OCI-LY3 (cell line): ENCODE results near the gene PRKAG3.

Experiments used
- H2AFZ ChIP-seq: fragments of 200-600, 300-600 bp; shearing (Covaris generic); 2 replicates; pipeline ENCODE4 v1.6.0; 2014; ENCODE audit warnings: antibody characterized with exemption, low read depth, low read length
- H3K27ac ChIP-seq: fragments of 200-600, 300-600 bp; sonication (generic); 2 replicates; pipeline ENCODE4 v1.5.1; 2014; ENCODE audit warnings: mild to moderate bottlenecking, low read length, moderate library complexity, mixed read lengths
- H3K27me3 ChIP-seq: fragments of 200-600, 300-600 bp; sonication (generic); 2 replicates; pipeline ENCODE4 v1.6.1; 2014; ENCODE audit warnings: low read depth, low read length, mixed read lengths
- H3K36me3 ChIP-seq: fragments of 200-600, 300-600 bp; sonication (generic); replicated peaks from 2 replicates; pipeline ENCODE3; 2014; ENCODE audit warnings: low read depth, low read length, mixed read lengths
- H3K4me1 ChIP-seq: fragments of 300-600, 200-600 bp; sonication (generic); 2 replicates; pipeline ENCODE4 v1.6.1; 2014; ENCODE audit warnings: low read length, mixed read lengths
- H3K4me2 ChIP-seq: fragments of 200-600, 300-600 bp; sonication (generic); 2 replicates; pipeline ENCODE4 v1.6.1; 2014; ENCODE audit warnings: low read length, mixed read lengths
- H3K4me3 ChIP-seq: fragments of 300-600, 200-600 bp; sonication (generic); 2 replicates; pipeline ENCODE4 v1.5.1; 2014; ENCODE audit warnings: antibody characterized with exemption, mild to moderate bottlenecking, low read length, moderate library complexity
- H3K79me2 ChIP-seq: fragments of 300-600, 200-600 bp; shearing (Covaris generic); 2 replicates; pipeline ENCODE4 v1.6.1; 2014; ENCODE audit warnings: mild to moderate bottlenecking, low read length, mixed read lengths
- H3K9ac ChIP-seq: fragments of 300-600, 200-600 bp; shearing (Covaris generic); 2 replicates; pipeline ENCODE4 v1.6.0; 2014; ENCODE audit warnings: mild to moderate bottlenecking, low read length, moderate library complexity
- H3K9me3 ChIP-seq: fragments of 200-600, 300-600 bp; shearing (Covaris generic); 2 replicates; pipeline ENCODE4 v1.6.1; 2014; ENCODE audit warnings: low read length, mixed read lengths; ENCODE audit not compliant: insufficient read depth
- H4K20me1 ChIP-seq: fragments of 200-600, 300-600 bp; sonication (generic); 2 replicates; pipeline ENCODE4 v1.6.1; 2016; ENCODE audit warnings: low read length, mixed read lengths; ENCODE audit not compliant: insufficient read depth
- EZH2phosphoT487 ChIP-seq: fragments of 200-600 bp; shearing (Covaris generic); IDR thresholded peaks from 2 replicates; pipeline ENCODE4 v1.6.1; 2018; ENCODE audit warnings: antibody characterized with exemption, mixed run types, low read depth
- TF ChIP-seq, protein P1 (sequence below): fragments of 200-600, 300-600 bp; sonication (generic); IDR thresholded peaks from 2 replicates; pipeline ENCODE4 v1.5.1; 2014; ENCODE audit warnings: antibody characterized with exemption, low read length, low read depth

PRKAG3 gene

DNA sequence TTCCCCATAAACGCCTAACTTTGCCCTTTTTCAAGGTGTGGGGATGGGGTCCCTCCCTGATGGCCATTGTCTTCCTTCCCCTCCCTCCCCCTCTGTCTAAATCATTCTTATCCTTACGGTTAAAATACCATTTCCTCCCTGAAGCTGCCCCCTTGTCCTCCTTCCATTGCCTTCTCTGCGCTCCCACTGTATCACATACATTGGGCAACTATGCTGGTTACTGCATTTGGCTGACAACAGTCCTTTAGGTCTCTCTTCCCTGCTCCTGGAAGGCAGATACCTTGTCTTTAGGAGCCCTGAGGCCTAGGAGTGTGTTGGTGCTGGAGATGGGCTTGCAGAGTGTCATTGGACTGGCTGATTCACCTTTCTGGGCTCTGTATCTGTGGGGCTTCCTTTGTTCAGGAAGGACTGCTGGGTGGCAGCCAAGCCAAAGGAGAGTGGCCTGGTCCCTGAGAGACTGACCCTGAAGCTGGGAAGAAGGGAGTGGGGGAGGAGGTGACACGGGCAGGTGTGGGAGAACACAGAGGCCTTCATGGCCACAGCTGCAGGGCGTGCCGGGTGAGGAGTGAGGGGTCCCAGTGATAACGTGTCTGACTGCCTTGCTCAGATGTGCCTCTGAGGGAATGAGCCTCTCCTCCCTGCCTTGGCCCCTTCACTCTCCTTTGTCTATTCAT, 30.2 kb upstream of the PRKAG3 start:
- Histone ChIP-seq H3K79me2 (no peaks in the 10 kb centered on the region), H3K4me1 (no peaks in the 10 kb centered on the region), H3K9ac (no peak overlapping the region), H3K9me3 (no peaks in the 10 kb centered on the region), H3K27me3 (no peaks in the 10 kb centered on the region), H3K4me2 (no peak overlapping the region), H2AFZ (no peak overlapping the region), H3K4me3 (no peak overlapping the region), H3K36me3 (no peaks in the 10 kb centered on the region), H4K20me1 (no peaks in the 10 kb centered on the region), H3K27ac (no peak overlapping the region)
- TF ChIP-seq, protein P1, sequence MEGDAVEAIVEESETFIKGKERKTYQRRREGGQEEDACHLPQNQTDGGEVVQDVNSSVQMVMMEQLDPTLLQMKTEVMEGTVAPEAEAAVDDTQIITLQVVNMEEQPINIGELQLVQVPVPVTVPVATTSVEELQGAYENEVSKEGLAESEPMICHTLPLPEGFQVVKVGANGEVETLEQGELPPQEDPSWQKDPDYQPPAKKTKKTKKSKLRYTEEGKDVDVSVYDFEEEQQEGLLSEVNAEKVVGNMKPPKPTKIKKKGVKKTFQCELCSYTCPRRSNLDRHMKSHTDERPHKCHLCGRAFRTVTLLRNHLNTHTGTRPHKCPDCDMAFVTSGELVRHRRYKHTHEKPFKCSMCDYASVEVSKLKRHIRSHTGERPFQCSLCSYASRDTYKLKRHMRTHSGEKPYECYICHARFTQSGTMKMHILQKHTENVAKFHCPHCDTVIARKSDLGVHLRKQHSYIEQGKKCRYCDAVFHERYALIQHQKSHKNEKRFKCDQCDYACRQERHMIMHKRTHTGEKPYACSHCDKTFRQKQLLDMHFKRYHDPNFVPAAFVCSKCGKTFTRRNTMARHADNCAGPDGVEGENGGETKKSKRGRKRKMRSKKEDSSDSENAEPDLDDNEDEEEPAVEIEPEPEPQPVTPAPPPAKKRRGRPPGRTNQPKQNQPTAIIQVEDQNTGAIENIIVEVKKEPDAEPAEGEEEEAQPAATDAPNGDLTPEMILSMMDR, result no peak
- no peak for TF ChIP-seq EZH2phosphoT487

DNA sequence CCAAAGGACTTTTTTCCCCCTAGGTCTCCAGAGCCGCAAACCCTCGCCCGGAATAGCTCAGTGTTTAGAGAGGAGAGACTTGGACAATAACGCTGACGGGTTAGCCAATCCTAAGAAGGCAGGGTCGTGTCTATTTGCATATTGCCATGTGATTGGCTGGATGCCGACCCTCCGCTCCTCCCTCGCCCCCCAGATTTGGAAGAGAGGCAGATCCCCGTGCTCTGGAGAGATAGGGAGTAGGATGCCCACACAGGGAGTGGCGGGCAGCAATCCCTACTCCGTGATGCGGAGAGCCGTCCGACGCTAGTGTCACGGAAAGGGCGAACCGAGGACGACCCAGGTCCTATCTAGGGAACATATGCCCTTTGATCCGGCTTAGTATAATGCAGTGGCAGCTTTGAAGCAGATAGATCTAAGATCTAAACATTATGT, 29.4 kb upstream of the PRKAG3 start:
- Histone ChIP-seq H3K9me3 (no peaks in the 10 kb centered on the region), H3K9ac (no peak overlapping the region), H4K20me1 (no peaks in the 10 kb centered on the region), H2AFZ (no peak overlapping the region), H3K36me3 (no peaks in the 10 kb centered on the region), H3K79me2 (no peaks in the 10 kb centered on the region), H3K4me3 (no peak overlapping the region), H3K27ac (no peak overlapping the region), H3K27me3 (no peaks in the 10 kb centered on the region), H3K4me2 (no peak overlapping the region), H3K4me1 (no peaks in the 10 kb centered on the region)
- TF ChIP-seq, protein P1, result no peak
- TF ChIP-seq EZH2phosphoT487, result no peak

DNA sequence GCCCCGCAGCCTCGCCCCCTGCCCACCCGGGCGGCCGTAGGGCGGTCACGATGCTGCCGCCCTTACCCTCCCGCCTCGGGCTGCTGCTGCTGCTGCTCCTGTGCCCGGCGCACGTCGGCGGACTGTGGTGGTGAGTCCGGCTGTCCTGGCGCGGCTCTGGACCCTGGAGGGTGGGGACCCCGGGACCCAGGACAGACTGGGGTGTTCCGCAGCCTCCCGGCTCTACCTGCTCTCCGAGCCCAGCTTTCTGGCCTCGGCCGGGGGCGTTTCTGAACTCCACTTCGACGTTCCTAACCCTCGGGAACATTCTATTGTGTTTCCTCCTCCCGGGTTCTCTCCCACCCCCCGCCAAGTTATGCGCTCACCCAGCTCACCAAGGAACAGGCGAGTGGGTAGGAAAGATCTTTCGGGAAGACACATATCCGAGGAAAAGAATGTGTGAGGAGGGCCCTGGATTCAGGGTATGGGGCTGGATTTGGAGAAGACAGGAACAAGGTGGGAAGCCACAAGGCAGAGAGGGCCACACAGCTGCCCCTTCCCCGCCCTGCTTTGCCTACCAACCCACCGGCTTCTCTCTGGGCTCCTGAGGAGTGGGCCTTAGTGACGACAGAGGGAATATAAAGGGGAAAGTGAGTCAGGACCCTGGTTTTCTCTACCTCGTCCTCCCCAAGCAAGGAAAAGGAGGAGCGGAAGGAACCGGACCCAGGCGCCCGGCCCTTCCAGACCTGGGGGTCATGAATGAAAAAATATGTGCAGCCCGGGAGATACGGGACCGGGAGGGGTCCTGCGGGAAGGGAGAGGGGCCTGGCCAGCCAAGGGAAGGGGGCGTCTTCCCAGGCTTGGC, 28.6 kb upstream of the PRKAG3 start:
- TF ChIP-seq, protein P1, result no peak
- no peak for TF ChIP-seq EZH2phosphoT487
- H3K9me3 ChIP-seq, result no peaks in the 10 kb centered on the region
- no peaks in the 10 kb centered on the region for H3K79me2 ChIP-seq
- H3K4me1 ChIP-seq, result no peaks in the 10 kb centered on the region
- no peak overlapping the region for H3K4me2 ChIP-seq
- H3K27me3 ChIP-seq, result no peaks in the 10 kb centered on the region; the same call in 1 of the 2 replicates
- H3K27ac ChIP-seq, result no peak overlapping the region
- no peaks in the 10 kb centered on the region for H4K20me1 ChIP-seq
- H3K9ac ChIP-seq, result no peak overlapping the region
- no peak overlapping the region for H2AFZ ChIP-seq
- no peak overlapping the region for H3K4me3 ChIP-seq
- no peaks in the 10 kb centered on the region for H3K36me3 ChIP-seq

DNA sequence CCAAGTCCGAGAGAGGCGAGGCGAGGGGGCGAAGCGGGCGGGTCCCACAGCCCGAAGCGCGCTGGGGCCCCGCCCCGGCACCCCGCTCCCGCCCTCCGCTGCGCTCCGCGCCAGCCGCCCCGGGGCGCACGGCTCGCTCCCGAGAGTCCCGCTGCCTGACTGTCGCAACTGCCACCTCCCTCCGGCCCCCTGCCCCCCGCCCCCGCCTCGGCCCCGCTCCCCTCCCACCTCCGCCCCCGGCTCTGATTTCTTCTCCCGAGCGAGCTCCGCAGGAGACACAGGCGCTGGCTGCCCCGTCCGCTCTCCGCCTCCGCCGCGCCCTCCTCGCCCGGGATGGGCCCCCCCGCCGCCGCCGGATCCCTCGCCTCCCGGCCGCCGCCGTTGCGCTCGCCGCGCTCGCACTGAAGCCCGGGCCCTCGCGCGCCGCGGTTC, 28.0 kb upstream of the PRKAG3 start, which contains the start of gene WNT6:
Gene WNT6 (plus strand): TSS at position 250 of the 432 bp plus-strand sequence. CDS start 233 bp downstream, outside the sequence.
- no peak within 1 kb of the TSS for H3K27ac ChIP-seq
- no peak within 1 kb of the TSS for H3K4me3 ChIP-seq
- no peaks in the 10 kb centered on the region for H4K20me1 ChIP-seq
- no peak within 1 kb of the TSS for H3K9ac ChIP-seq
- no peaks in the 10 kb centered on the region for H3K79me2 ChIP-seq
- TF ChIP-seq, protein P1, result no peak
- TF ChIP-seq EZH2phosphoT487, result no peak
- H3K36me3 ChIP-seq, result no peaks in the 10 kb centered on the region
- H3K4me2 ChIP-seq, result no peak within 1 kb of the TSS
- H3K27me3 ChIP-seq, result no peaks in the 10 kb centered on the region; the same call in 1 of the 2 replicates
- H3K9me3 ChIP-seq, result no peaks in the 10 kb centered on the region
- H2AFZ ChIP-seq, result no peak within 1 kb of the TSS
- H3K4me1 ChIP-seq, result no peaks in the 10 kb centered on the region
